ENCODE measurements around the gene LEF1. TPM values are rescaled to one million over a fixed set of nuclear protein-coding genes. Genes with fewer than 3 reads are reported as not detected.

The LEF1 gene
- total RNA-seq, 1 donor from 2014 or later, result 4.2 TPM

GRCh38 chr4:108192935-108193334 is 24.2 kb upstream of the LEF1 start:
- H3K4me3 ChIP-seq (ENCODE audit: low read depth, low read length), result no peak overlapping the region
- no peak for DNase-seq (ENCODE audit: low read depth)
- no peak for TF ChIP-seq CTCF (conservative IDR thresholded peaks at IDR 0.05; ENCODE audit: low read depth, low read length)

- no peak overlapping the region for H3K4me3 ChIP-seq (ENCODE audit: low read depth, low read length)
- no peak for DNase-seq (ENCODE audit: low read depth)
- no peak for TF ChIP-seq CTCF (conservative IDR thresholded peaks at IDR 0.05; ENCODE audit: low read depth, low read length)
These were observed 23.3 kb upstream of the LEF1 start for GRCh38 chr4:108192056-108192455.

- no peak overlapping the region for H3K4me3 ChIP-seq (ENCODE audit: low read depth, low read length)
- no peak for TF ChIP-seq CTCF (conservative IDR thresholded peaks at IDR 0.05; ENCODE audit: low read depth, low read length)
- no peak for DNase-seq (ENCODE audit: low read depth)
These were observed 22.7 kb upstream of the LEF1 start for GRCh38 chr4:108191269-108191914.

- no peak for DNase-seq (ENCODE audit: low read depth)
- no peak for TF ChIP-seq CTCF (conservative IDR thresholded peaks at IDR 0.05; ENCODE audit: low read depth, low read length)
- H3K4me3 ChIP-seq (ENCODE audit: low read depth, low read length), result no peak overlapping the region
These were observed 20.0 kb upstream of the LEF1 start for GRCh38 chr4:108188770-108189169.

GRCh38 chr4:108185252-108185651 is 16.5 kb upstream of the LEF1 start:
- DNase-seq (ENCODE audit: low read depth), result no peak
- no peak overlapping the region for H3K4me3 ChIP-seq (ENCODE audit: low read depth, low read length)
- TF ChIP-seq CTCF (conservative IDR thresholded peaks at IDR 0.05; ENCODE audit: low read depth, low read length), result no peak

- H3K4me3 ChIP-seq (ENCODE audit: low read depth, low read length), result no peak overlapping the region
- TF ChIP-seq CTCF (conservative IDR thresholded peaks at IDR 0.05; ENCODE audit: low read depth, low read length), result no peak
- DNase-seq (ENCODE audit: low read depth), result no peak
These were observed 15.8 kb upstream of the LEF1 start for GRCh38 chr4:108184453-108185049.

- H3K4me3 ChIP-seq (ENCODE audit: low read depth, low read length), result no peak overlapping the region
- no peak for DNase-seq (ENCODE audit: low read depth)
- TF ChIP-seq CTCF (conservative IDR thresholded peaks at IDR 0.05; ENCODE audit: low read depth, low read length), result peak; percentile 38
These were observed 13.0 kb upstream of the LEF1 start for GRCh38 chr4:108181704-108182103.
